Skeletal muscle satellite cell (primary cell): Measurements from ENCODE around the gene TEX13B. TPM values are rescaled to one million over a fixed set of nuclear protein-coding genes. Genes with fewer than 3 reads are reported as not detected.

Experiments used
- H3K27me3 ChIP-seq: 2 replicates; pipeline ENCODE4 v1.7.0; 2013; ENCODE audit warnings: low read length; ENCODE audit not compliant: control insufficient read depth, insufficient read depth
- H3K36me3 ChIP-seq: 2 replicates; pipeline ENCODE4 v1.7.0; 2013; ENCODE audit warnings: mild to moderate bottlenecking, control low read depth, low read length; ENCODE audit not compliant: insufficient read depth
- H3K4me1 ChIP-seq: 2 replicates; pipeline ENCODE4 v1.7.0; 2013; ENCODE audit warnings: low read length; ENCODE audit not compliant: control insufficient read depth, insufficient read depth
- H3K4me2 ChIP-seq: 2 replicates; pipeline ENCODE4 v1.7.0; 2013; ENCODE audit warnings: mild to moderate bottlenecking, low read length
- H3K4me3 ChIP-seq: 2 replicates; pipeline ENCODE4 v1.7.0; 2013; ENCODE audit warnings: low read length
- H3K9ac ChIP-seq: 2 replicates; pipeline ENCODE4 v1.7.0; 2013; ENCODE audit warnings: mild to moderate bottlenecking, low read depth, low read length, moderate library complexity
- H3K9me3 ChIP-seq: replicated peaks from 2 replicates; pipeline ENCODE4 v1.7.0; 2013; ENCODE audit warnings: mild to moderate bottlenecking, control low read depth, low read length
- total RNA-seq: library from RNA; depleted of rRNA; stranded (reverse); fragments of >200 nt; gene quantifications from 2 replicates; pipeline ENCODE4 v1.2.3, GENCODE V29; 2012; rRNA removed

The TEX13B gene
- not detected in 2 replicates for total RNA-seq

- Histone ChIP-seq H3K27me3 (peaks cover 6% of the 10 kb centered on the region), H3K36me3 (no peaks in the 10 kb centered on the region), H3K9me3 (no peaks in the 10 kb centered on the region), H3K4me3 (no peak within 1 kb of the TSS), H3K9ac (no peak within 1 kb of the TSS), H3K4me2 (no peak within 1 kb of the TSS), H3K4me1 (no peaks in the 10 kb centered on the region)
Observed at GRCh38 chrX:107982356-107982755, at the start of gene TEX13B. TEX13B (minus strand) TSS chrX:107982370; CDS start chrX:107982127, 243 bp downstream.

GRCh38 chrX:108029928-108030711 is 48.0 kb upstream of the TEX13B start:
- Histone ChIP-seq H3K36me3 (no peaks in the 10 kb centered on the region), H3K4me3 (no peak overlapping the region), H3K4me2 (no peak overlapping the region), H3K4me1 (peaks cover 4% of the 10 kb centered on the region), H3K9ac (no peak overlapping the region), H3K27me3 (peaks cover 44% of the 10 kb centered on the region), H3K9me3 (no peaks in the 10 kb centered on the region)

GRCh38 chrX:108028854-108029253 is 46.7 kb upstream of the TEX13B start:
- peaks cover 2% of the 10 kb centered on the region for H3K4me1 ChIP-seq
- no peaks in the 10 kb centered on the region for H3K9me3 ChIP-seq
- H3K4me2 ChIP-seq: no peak overlapping the region
- H3K27me3 ChIP-seq: peaks cover 49% of the 10 kb centered on the region
- no peaks in the 10 kb centered on the region for H3K36me3 ChIP-seq
- no peak overlapping the region for H3K4me3 ChIP-seq
- H3K9ac ChIP-seq: no peak overlapping the region

- Histone ChIP-seq H3K36me3 (no peaks in the 10 kb centered on the region), H3K4me3 (no peak overlapping the region), H3K9ac (no peak overlapping the region), H3K4me1 (peaks cover 4% of the 10 kb centered on the region), H3K27me3 (peaks cover 44% of the 10 kb centered on the region), H3K4me2 (no peak overlapping the region), H3K9me3 (no peaks in the 10 kb centered on the region)
Observed at GRCh38 chrX:108025954-108026600, 43.9 kb upstream of the TEX13B start.

- Histone ChIP-seq H3K9me3 (no peaks in the 10 kb centered on the region), H3K4me3 (no peak overlapping the region), H3K4me1 (peaks cover 4% of the 10 kb centered on the region)
Observed at GRCh38 chrX:108025376-108025775, 43.2 kb upstream of the TEX13B start.

GRCh38 chrX:108022491-108023089 is 40.4 kb upstream of the TEX13B start:
- Histone ChIP-seq H3K9me3 (no peaks in the 10 kb centered on the region), H3K4me1 (peaks cover 4% of the 10 kb centered on the region), H3K4me2 (no peak overlapping the region), H3K36me3 (no peaks in the 10 kb centered on the region), H3K9ac (no peak overlapping the region), H3K4me3 (no peak overlapping the region), H3K27me3 (peaks cover 42% of the 10 kb centered on the region)

More at GRCh38 chrX:108025376-108025775, 43.2 kb upstream of the TEX13B start:
- Histone ChIP-seq H3K27me3 (peaks cover 41% of the 10 kb centered on the region), H3K9ac (no peak overlapping the region), H3K36me3 (no peaks in the 10 kb centered on the region), H3K4me2 (no peak overlapping the region)

- no peaks in the 10 kb centered on the region for H3K9me3 ChIP-seq
- H3K27me3 ChIP-seq: peaks cover 39% of the 10 kb centered on the region
- H3K36me3 ChIP-seq: no peaks in the 10 kb centered on the region
- no peak overlapping the region for H3K9ac ChIP-seq
- no peak overlapping the region for H3K4me2 ChIP-seq
- H3K4me3 ChIP-seq: no peak overlapping the region
- peaks cover 4% of the 10 kb centered on the region for H3K4me1 ChIP-seq
Observed at GRCh38 chrX:108020631-108021030, 38.5 kb upstream of the TEX13B start.

GRCh38 chrX:108019382-108019875 is 37.3 kb upstream of the TEX13B start:
- H3K4me1 ChIP-seq: peaks cover 4% of the 10 kb centered on the region
- H3K4me3 ChIP-seq: no peak overlapping the region
- no peak overlapping the region for H3K4me2 ChIP-seq
- peaks cover 31% of the 10 kb centered on the region for H3K27me3 ChIP-seq
- H3K9me3 ChIP-seq: no peaks in the 10 kb centered on the region
- H3K9ac ChIP-seq: no peak overlapping the region
- no peaks in the 10 kb centered on the region for H3K36me3 ChIP-seq

GRCh38 chrX:108018656-108019381 is 36.6 kb upstream of the TEX13B start:
- Histone ChIP-seq H3K9ac (no peak overlapping the region), H3K4me3 (no peak overlapping the region), H3K9me3 (no peaks in the 10 kb centered on the region), H3K27me3 (peaks cover 29% of the 10 kb centered on the region), H3K4me2 (no peak overlapping the region), H3K4me1 (peaks cover 4% of the 10 kb centered on the region), H3K36me3 (no peaks in the 10 kb centered on the region)

GRCh38 chrX:108001218-108001814 is 19.1 kb upstream of the TEX13B start:
- Histone ChIP-seq H3K9me3 (no peaks in the 10 kb centered on the region), H3K36me3 (no peaks in the 10 kb centered on the region), H3K9ac (no peak overlapping the region)

GRCh38 chrX:108000751-108001150 is 18.6 kb upstream of the TEX13B start:
- Histone ChIP-seq H3K9ac (no peak overlapping the region), H3K4me3 (no peak overlapping the region), H3K4me2 (no peak overlapping the region), H3K4me1 (no peaks in the 10 kb centered on the region), H3K9me3 (no peaks in the 10 kb centered on the region), H3K36me3 (no peaks in the 10 kb centered on the region), H3K27me3 (peaks cover 28% of the 10 kb centered on the region)

More at GRCh38 chrX:108001218-108001814, 19.1 kb upstream of the TEX13B start:
- H3K27me3 ChIP-seq: peaks cover 33% of the 10 kb centered on the region
- peak overlapping the region; percentile 47 for H3K4me2 ChIP-seq
- H3K4me3 ChIP-seq: no peak overlapping the region
- H3K4me1 ChIP-seq: no peaks in the 10 kb centered on the region
